K562 (cell line): ENCODE measurements around the gene TMEM131L. TPM values are rescaled to one million over a fixed set of nuclear protein-coding genes. Genes with fewer than 3 reads are reported as not detected.

ENCODE experiments used
- BACH1 ChIP-seq: fragments of 200-800 bp; sonication (Bioruptor generic); IDR thresholded peaks from 2 replicates; pipeline ENCODE4 v1.6.1; 2016; ENCODE audit warnings: missing genetic modification characterization, missing compliant biosample characterization
- BMI1 ChIP-seq: fragments of 150-350 bp; IDR thresholded peaks from 2 replicates; pipeline ENCODE4 v1.6.1; 2014; ENCODE audit warnings: low read length
- CBX5 ChIP-seq: IDR thresholded peaks from 2 replicates; pipeline ENCODE4 v1.6.1; 2014; ENCODE audit warnings: low read depth, borderline replicate concordance
- CCNT2 ChIP-seq: IDR thresholded peaks from 2 replicates; pipeline ENCODE4 v1.6.1; 2011; ENCODE audit warnings: borderline replicate concordance, low read depth, mild to moderate bottlenecking, moderate library complexity, mixed read lengths, low read length; ENCODE audit not compliant: insufficient read length; ENCODE audit errors: extremely low read depth
- CREB5 ChIP-seq: fragments of 250-450 bp; sonication (Bioruptor Pico); IDR thresholded peaks from 2 replicates; pipeline ENCODE4 v1.5.0; 2020; ENCODE audit warnings: mild to moderate bottlenecking
- GMEB1 ChIP-seq: fragments of 250-450 bp; sonication (Bioruptor Pico); IDR thresholded peaks from 2 replicates; pipeline ENCODE4 v1.4.0; 2020; ENCODE audit warnings: mild to moderate bottlenecking
- HCFC1 ChIP-seq: IDR thresholded peaks from 2 replicates; pipeline ENCODE4 v1.6.1; 2012; ENCODE audit warnings: low read depth, low read length, improper control_type of control experiment
- HEY1 ChIP-seq: fragments of 250-450 bp; sonication (Bioruptor Pico); IDR thresholded peaks from 2 replicates; pipeline ENCODE4 v1.5.0; 2020; ENCODE audit warnings: mild to moderate bottlenecking, moderate library complexity, borderline replicate concordance
- HLTF ChIP-seq: fragments of 450-650 bp; IDR thresholded peaks from 2 replicates; pipeline ENCODE4 v1.6.1; 2016
- JUN ChIP-seq, 2 experiments: sonication (generic) in 1 of 2; formaldehyde crosslinking in 1 of 2; IDR thresholded peaks; 2 replicates each; pipeline versions ENCODE4 v1.6.1 to v1.8.0; 2012 to 2022; ENCODE audit warnings: borderline replicate concordance in 2 of 2, mild to moderate bottlenecking in 2 of 2, improper control_type of control experiment in 1 of 2, low read depth in 1 of 2, low read length in 1 of 2, missing genetic modification reagents in 1 of 2
- MBD2 ChIP-seq: sonication (generic); IDR thresholded peaks from 2 replicates; pipeline ENCODE4 v1.6.1; 2016; ENCODE audit warnings: low read depth, borderline replicate concordance
- MCM7 ChIP-seq, 2 experiments: fragments of 450-650 bp; IDR thresholded peaks; 2 replicates each; pipeline ENCODE4 v1.6.1; 2016 to 2018
- MECOM ChIP-seq: fragments of 250-450 bp; sonication (Bioruptor Pico); IDR thresholded peaks from 2 replicates; pipeline ENCODE4 v1.8.0; 2022; ENCODE audit warnings: inconsistent platforms
- POLR2AphosphoS2 ChIP-seq: IDR thresholded peaks from 2 replicates; pipeline ENCODE4 v1.6.1; 2012; ENCODE audit warnings: low read length, improper control_type of control experiment
- RFX7 ChIP-seq: fragments of 250-450 bp; sonication (Bioruptor Pico); IDR thresholded peaks from 2 replicates; pipeline ENCODE4 v1.5.1; 2021; ENCODE audit warnings: mild to moderate bottlenecking
- SAFB2 ChIP-seq: fragments of 200-400 bp; formaldehyde crosslinking; IDR thresholded peaks from 2 replicates; pipeline ENCODE4 v1.6.1; 2018; ENCODE audit warnings: borderline replicate concordance, low read length, low read depth, moderate library complexity; ENCODE audit not compliant: severe bottlenecking
- SIN3A ChIP-seq, 2 experiments: fragments of 150-350 bp in 1 of 2; IDR thresholded peaks; 2 replicates each; pipeline ENCODE4 v1.6.1; 2011 to 2016; ENCODE audit warnings: borderline replicate concordance in 2 of 2, low read depth in 2 of 2, low read length in 2 of 2, mild to moderate bottlenecking in 2 of 2, moderate library complexity in 2 of 2; ENCODE audit not compliant: control insufficient read depth in 1 of 2
- SOX6 ChIP-seq: fragments of 450-650 bp; IDR thresholded peaks from 2 replicates; pipeline ENCODE4 v1.6.1; 2014; ENCODE audit warnings: mild to moderate bottlenecking
- YY1 ChIP-seq, 3 experiments: IDR thresholded peaks; 2 replicates each; pipeline ENCODE4 v1.6.1; 2011; ENCODE audit warnings: low read length in 2 of 3, mild to moderate bottlenecking in 2 of 3, moderate library complexity in 2 of 3, borderline replicate concordance in 1 of 3, control low read depth in 1 of 3, low read depth in 1 of 3; ENCODE audit not compliant: insufficient read depth in 3 of 3, insufficient replicate concordance in 2 of 3, control insufficient read depth in 1 of 3, insufficient read length in 1 of 3; ENCODE audit errors: extremely low read depth in 1 of 3
- ZBTB33 ChIP-seq: sonication (generic); formaldehyde crosslinking; IDR thresholded peaks from 2 replicates; pipeline ENCODE4 v1.8.1; 2023; ENCODE audit warnings: mild to moderate bottlenecking, missing genetic modification reagents
- ZNF766 ChIP-seq: fragments of 200-800 bp; sonication (Bioruptor generic); conservative IDR thresholded peaks from 2 replicates; pipeline ENCODE4 v1.6.1; 2016; ENCODE audit warnings: missing genetic modification characterization, missing compliant biosample characterization
- polyA plus RNA-seq, 8 experiments: library from polyadenylated mRNA; depleted of rRNA in 4 of 8; stranded (reverse) in 5 of 8; unstranded in 3 of 8; fragments of >200 nt; fragmentation: Nextera tagmentation in 2 of 8; fragmentation: Illumina TruSeq in 1 of 8; extraction: Ambion mirVana in 2 of 8; extraction: Trizol in 1 of 8; gene quantifications; 2 replicates each; pipeline versions ENCODE4 v1.2.1 to v1.2.3, GENCODE V29; 2011 to 2014; ENCODE audit warnings: inconsistent platforms in 1 of 8, missing spikeins in 1 of 8
- total RNA-seq, 7 experiments: library from RNA; depleted of rRNA in 6 of 7; stranded (reverse); fragments of >200 nt in 6 of 7; fragmentation: Illumina TruSeq in 2 of 7; extraction: Trizol in 2 of 7; gene quantifications; 2 replicates each; pipeline versions ENCODE4 v1.2.1 to v1.2.3, GENCODE V29; 2011 to 2021; ENCODE audit warnings: low replicate concordance in 1 of 7

TMEM131L gene
- total and polyA plus RNA-seq, 9 of the 15 experiments (the other 6 are each of a cell fraction or from before 2014, with no cell fraction given): 1.2 to 20.8 (median 12.9) TPM

GRCh38 chr4:153528705-153529485 is 62.7 kb downstream of the TMEM131L start (continued):
- TF ChIP-seq ZBTB33 (CRISPR knock-in tag) (no peak), CREB5 (CRISPR knock-in tag) (no peak), MECOM (CRISPR knock-in tag) (no peak), YY1 (IDR thresholded peaks at IDR 0.05; ENCODE audit: borderline replicate concordance in 1 of 3, control insufficient read depth in 1 of 3, extremely low read depth in 1 of 3, insufficient read depth in 3 of 3, insufficient read length in 1 of 3, insufficient replicate concordance in 2 of 3, low read depth in 1 of 3, low read length in 2 of 3) (peak in 1 of 3 experiments; percentile 47), BMI1 (no peak), GMEB1 (CRISPR knock-in tag) (no peak), SAFB2 (no peak), MBD2 (peak; percentile 69), MCM7 (IDR thresholded peaks at IDR 0.05) (no peak), SIN3A (IDR thresholded peaks at IDR 0.05; ENCODE audit: borderline replicate concordance in 2 of 2, control insufficient read depth in 1 of 2, low read depth in 2 of 2, low read length in 2 of 2) (no peak), POLR2AphosphoS2 (no peak), BACH1 (tag) (no peak), HLTF (no peak), HCFC1 (no peak), SOX6 (peak; percentile 67), RFX7 (CRISPR knock-in tag) (no peak), CCNT2 (peak; percentile 44), ZNF766 (CRISPR knock-in tag) (peak; percentile 70), JUN (IDR thresholded peaks at IDR 0.05; ENCODE audit: borderline replicate concordance, low read depth, low read length) (0 out of 2 replicates have a peak, but pooled peaks have one; percentile 6), JUN (CRISPR knock-in tag; IDR thresholded peaks at IDR 0.05; ENCODE audit: borderline replicate concordance) (no peak), HEY1 (CRISPR knock-in tag) (no peak), CBX5 (no peak)
